Left forelimb (tissue), 1 donor: ENCODE data around the gene PLD2.
A peak's percentile ranks its signal among the peaks of the same experiment; 100 is the strongest.

Source experiments
- DNase-seq: peaks from one replicate; pipeline ENCODE4 v3.0.0-alpha.2; 2018; ENCODE audit warnings: low spot score

PLD2 gene, protein sequence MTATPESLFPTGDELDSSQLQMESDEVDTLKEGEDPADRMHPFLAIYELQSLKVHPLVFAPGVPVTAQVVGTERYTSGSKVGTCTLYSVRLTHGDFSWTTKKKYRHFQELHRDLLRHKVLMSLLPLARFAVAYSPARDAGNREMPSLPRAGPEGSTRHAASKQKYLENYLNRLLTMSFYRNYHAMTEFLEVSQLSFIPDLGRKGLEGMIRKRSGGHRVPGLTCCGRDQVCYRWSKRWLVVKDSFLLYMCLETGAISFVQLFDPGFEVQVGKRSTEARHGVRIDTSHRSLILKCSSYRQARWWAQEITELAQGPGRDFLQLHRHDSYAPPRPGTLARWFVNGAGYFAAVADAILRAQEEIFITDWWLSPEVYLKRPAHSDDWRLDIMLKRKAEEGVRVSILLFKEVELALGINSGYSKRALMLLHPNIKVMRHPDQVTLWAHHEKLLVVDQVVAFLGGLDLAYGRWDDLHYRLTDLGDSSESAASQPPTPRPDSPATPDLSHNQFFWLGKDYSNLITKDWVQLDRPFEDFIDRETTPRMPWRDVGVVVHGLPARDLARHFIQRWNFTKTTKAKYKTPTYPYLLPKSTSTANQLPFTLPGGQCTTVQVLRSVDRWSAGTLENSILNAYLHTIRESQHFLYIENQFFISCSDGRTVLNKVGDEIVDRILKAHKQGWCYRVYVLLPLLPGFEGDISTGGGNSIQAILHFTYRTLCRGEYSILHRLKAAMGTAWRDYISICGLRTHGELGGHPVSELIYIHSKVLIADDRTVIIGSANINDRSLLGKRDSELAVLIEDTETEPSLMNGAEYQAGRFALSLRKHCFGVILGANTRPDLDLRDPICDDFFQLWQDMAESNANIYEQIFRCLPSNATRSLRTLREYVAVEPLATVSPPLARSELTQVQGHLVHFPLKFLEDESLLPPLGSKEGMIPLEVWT

GRCh38 chr17:4806777-4807604 lies at the start of gene PLD2:
TSS of gene PLD2 (plus strand) at chr17:4807152. CDS start at chr17:4807773, 621 bp downstream.
- peak; percentile 88 for DNase-seq

DNA sequence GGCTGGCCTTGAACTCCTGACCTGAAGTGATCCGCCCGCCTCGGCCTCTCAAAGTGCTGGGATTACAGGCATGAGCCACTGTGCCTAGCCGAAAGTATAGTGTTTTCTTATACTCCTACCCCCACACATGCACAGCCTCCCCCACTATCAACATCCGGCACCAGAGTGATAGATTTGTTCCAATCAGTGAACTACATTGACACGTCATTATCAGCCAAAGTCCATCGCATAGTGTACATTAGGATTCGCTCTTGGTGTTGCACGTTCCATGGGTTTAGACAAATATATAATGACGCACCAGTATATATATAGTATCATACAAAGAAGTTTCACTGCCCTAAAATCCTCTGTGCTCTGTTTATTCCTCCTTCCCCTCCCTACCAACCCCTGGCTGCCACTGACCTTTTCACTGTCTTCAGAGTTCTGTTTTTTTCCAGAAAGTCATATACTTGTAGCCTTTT lies 47.1 kb upstream of the PLD2 start:
- DNase-seq: no peak

DNA sequence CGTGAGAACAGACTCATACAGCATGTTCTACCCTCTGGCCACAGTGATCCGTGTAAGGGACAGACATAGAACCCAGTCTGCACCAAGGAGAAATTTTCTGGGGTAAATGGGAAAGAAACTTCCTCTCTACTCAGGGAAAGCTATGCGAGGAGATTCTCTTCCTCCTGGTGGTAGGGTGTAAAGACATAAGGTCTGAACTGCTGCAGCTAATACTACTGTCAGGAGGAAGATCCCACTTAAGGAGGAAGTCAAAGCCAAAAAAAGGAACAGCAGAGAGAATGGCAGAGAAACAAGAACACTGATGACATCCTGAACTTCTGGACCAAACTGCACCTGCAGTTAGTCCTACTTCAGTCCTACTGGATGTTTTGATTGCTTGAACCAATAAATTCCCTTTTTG lies 42.4 kb upstream of the PLD2 start:
- DNase-seq: no peak

DNA sequence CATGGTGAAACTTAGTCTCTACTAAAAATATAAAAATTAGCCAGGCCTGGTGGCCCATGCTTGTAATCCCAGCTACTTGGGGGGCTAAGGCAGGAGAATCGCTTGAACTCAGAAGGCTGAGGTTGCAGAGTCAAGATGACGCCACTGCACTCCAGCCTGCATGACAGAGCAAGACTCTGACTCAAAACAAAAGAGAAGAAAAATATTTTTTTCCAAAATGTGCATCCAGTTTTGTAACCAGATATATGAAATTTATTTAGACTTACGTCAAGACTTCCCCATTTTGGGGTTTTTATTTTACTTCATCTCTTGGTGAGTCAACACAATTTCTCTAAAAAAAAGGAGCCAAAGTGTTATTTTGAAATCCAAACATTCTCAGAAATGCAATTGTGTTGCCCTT lies 40.8 kb upstream of the PLD2 start:
- no peak for DNase-seq

DNA sequence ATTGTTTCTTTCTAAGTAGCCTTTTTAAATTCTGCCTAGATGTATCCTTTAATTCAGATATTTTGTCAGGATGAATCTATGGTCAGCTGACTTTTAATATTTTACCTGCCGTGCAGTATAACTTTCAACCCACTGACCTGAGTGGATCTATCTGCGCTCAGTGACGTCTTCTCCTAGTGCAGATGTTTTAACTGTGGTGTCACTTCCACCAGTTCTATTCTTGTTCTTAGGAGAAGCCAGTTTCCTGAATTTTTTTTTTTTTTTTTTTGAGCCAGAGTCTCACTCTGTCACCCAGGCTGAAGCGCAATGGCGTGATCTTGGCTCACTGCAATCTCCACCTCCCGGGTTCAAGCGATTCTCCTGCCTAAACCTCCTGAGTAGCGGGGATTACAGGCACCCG lies 40.2 kb upstream of the PLD2 start:
- no peak for DNase-seq

GRCh38 chr17:4768298-4768697 lies 38.7 kb upstream of the PLD2 start:
- DNase-seq: no peak

GRCh38 chr17:4769628-4770027 lies 37.3 kb upstream of the PLD2 start:
- no peak for DNase-seq

- DNase-seq: no peak
Measured at GRCh38 chr17:4771519-4772234, 35.3 kb upstream of the PLD2 start, which contains the start of gene TM4SF5. TSS of gene TM4SF5 (plus strand) at chr17:4771886. CDS start at chr17:4771923, 37 bp downstream.

DNA sequence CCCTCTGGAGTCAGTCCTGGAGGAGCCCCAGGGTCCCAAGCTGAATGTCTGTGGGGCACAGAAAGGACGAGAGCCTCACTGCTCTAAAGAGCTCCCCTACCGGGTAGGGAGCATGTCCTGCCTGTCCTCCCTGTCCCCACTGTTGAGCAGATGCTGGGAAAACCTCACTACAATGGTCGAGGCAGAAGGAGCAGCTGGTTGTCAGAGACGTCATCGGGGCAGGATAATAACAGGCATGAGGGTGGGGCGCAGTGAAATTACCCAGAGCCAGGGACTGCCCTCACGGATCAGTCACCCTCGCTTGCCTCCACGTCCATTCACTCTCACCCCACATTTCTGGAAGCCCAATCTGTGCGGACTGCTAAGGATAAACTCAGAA lies 34.7 kb upstream of the PLD2 start:
- DNase-seq: no peak

- no peak for DNase-seq
Measured at GRCh38 chr17:4777969-4778760, 28.8 kb upstream of the PLD2 start.

- DNase-seq: no peak
Measured at GRCh38 chr17:4780325-4780955, 26.5 kb upstream of the PLD2 start.

GRCh38 chr17:4782652-4783051 lies 24.3 kb upstream of the PLD2 start:
- DNase-seq: no peak

DNA sequence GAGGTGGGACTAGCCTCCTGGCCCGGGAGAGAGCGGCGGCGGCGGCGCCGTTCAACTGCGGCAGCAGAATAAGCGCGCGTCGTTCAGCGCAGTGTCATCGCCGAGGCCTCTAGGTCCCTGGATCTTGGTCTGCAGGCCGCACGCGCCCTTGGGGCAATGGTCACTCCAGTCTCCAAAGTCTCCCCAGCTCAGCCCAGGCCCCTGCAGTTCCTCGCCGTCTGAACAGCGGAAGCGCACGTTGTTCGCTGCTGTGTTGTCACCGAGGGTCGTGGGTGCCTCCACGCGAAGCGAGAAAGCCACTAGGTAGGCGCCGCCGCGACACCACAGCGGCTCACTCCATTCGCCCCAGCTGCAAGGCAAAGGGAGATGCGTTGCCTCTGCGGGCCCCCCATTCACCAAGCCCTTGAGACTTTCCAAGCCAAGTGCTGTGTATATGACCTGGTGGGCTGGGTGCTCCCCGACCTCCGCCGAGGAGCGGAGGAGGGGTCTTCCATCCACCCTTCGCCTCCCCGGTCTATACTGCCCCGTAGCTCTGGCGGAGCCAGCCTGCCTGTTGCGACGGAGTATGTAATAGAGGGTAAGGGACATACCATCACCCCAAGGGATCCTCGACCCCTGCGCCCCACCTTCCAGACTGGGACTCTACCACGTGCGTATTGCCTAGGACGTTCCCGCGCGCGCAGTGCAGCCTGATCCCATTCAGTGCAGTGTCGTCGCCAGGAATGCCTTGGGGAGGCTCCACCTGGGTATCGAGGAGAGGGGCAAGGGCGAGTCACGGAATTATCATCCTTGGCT lies 21.4 kb upstream of the PLD2 start:
- no peak for DNase-seq

DNA sequence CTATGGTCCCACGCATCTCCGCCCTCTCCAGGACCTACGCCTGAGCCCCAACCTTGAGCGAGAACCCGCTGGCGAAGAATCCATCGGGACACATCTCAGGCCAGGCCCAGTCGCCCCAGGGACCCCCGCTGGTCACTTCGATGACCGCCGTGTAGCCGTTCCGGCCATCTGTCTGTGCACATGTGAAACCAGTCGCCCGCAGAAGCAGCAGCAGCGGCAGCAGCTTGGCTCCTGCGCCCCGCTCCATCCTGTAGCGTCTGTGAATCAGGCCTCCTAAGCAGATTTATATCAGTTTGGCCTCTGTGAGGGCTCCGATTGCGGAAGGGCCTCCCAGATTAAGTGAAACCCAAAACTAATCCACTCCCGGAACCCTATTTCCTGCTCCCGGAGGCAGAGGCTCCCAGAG lies 20.8 kb upstream of the PLD2 start, which contains the start of gene VMO1:
TSS of gene VMO1 (minus strand) at position 259 of the 406 bp plus-strand sequence. CDS start at position 247, 12 bp downstream.
- no peak for DNase-seq

GRCh38 chr17:4786516-4786915 lies 20.4 kb upstream of the PLD2 start:
- no peak for DNase-seq

- no peak for DNase-seq
Measured at GRCh38 chr17:4788159-4788806, 18.7 kb upstream of the PLD2 start.

- no peak for DNase-seq
Measured at GRCh38 chr17:4788807-4789700, 17.9 kb upstream of the PLD2 start, which contains the start of gene GLTPD2. TSS of gene GLTPD2 (plus strand) at chr17:4788964. CDS start at chr17:4789012, 48 bp downstream.

DNA sequence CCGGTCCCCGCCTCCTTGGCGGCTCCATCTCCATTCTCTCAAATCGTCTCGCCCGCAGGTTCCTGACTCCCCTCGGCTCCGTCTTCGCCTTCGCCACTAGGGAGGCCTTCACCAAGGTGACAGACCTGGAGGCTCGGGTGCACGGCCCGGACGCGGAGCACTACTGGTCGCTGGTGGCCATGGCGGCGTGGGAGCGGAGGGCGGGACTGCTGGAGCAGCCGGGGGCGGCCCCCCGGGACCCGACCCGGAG lies 17.3 kb upstream of the PLD2 start:
- no peak for DNase-seq
